MG63 (cell line): ENCODE data around the gene NPSR1. TPM values are rescaled to one million over a fixed set of nuclear protein-coding genes. Genes with fewer than 3 reads are reported as not detected.
"Not testable (repeated sequence)": the region's sequence is repeated elsewhere in the genome, so short reads cannot be mapped to it uniquely, and the experiment has no call there.

Experiments used
- DNase-seq: peaks from one replicate; pipeline ENCODE4 v3.0.0-alpha.2; 2020
- H3K27me3 ChIP-seq: fragments of 250-450 bp; sonication (Bioruptor Pico); 2 replicates; pipeline ENCODE4 v1.5.1; 2020; ENCODE audit warnings: mild to moderate bottlenecking, moderate library complexity
- H3K36me3 ChIP-seq: fragments of 250-450 bp; sonication (Bioruptor Pico); 2 replicates; pipeline ENCODE4 v1.5.1; 2020; ENCODE audit warnings: mild to moderate bottlenecking, moderate library complexity
- H3K4me3 ChIP-seq: fragments of 250-450 bp; sonication (Bioruptor Pico); 2 replicates; pipeline ENCODE4 v1.5.1; 2020; ENCODE audit warnings: mild to moderate bottlenecking, moderate library complexity
- H3K9me3 ChIP-seq: fragments of 250-450 bp; sonication (Bioruptor Pico); 2 replicates; pipeline ENCODE4 v1.5.1; 2020; ENCODE audit warnings: mild to moderate bottlenecking, moderate library complexity
- total RNA-seq: library from RNA; depleted of rRNA; stranded (reverse); fragments of >200 nt; shearing (Covaris generic); gene quantifications from 2 replicates; pipeline ENCODE4 v1.2.3, GENCODE V29; 2014; ENCODE audit warnings: low replicate concordance; rRNA removed

The NPSR1 gene, protein sequence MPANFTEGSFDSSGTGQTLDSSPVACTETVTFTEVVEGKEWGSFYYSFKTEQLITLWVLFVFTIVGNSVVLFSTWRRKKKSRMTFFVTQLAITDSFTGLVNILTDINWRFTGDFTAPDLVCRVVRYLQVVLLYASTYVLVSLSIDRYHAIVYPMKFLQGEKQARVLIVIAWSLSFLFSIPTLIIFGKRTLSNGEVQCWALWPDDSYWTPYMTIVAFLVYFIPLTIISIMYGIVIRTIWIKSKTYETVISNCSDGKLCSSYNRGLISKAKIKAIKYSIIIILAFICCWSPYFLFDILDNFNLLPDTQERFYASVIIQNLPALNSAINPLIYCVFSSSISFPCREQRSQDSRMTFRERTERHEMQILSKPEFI
- total RNA-seq, result not detected in 2 replicates

DNA sequence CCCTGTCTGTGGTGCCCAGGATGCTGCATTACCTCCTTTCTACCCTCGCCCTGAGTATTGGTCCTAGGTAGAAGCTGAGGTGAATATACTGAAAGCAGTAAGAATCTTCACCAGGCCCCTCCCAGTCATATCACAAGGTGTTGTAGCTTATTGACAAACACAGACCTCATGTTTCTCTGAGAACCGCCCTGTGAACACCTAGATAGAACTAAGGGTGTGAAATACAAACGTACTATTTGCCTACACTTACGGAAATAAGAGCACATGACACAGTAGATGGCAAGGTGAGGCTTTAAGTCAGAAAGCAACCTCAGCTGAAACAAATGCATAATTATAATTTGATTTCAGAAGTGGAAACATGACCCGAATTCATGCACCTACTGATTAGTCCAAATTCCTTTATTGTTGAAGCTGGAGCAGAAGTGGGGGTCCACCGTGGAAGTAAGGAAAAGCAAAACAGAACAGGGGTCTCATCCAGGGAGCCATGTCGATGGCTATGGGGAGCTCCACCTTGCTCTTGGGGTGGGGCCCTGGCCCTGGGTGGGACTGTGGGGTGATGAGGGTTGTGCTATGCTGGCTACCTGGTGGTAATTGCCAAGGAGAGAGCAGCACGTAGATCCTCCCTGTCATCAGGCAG lies at the start of gene NPSR1:
TSS of gene NPSR1 (plus strand) at position 587 of the 637 bp plus-strand sequence. CDS start 195 bp downstream, outside the sequence.
- Histone ChIP-seq H3K4me3 (no peak within 1 kb of the TSS), H3K9me3 (no peaks in the 10 kb centered on the region), H3K36me3 (no peaks in the 10 kb centered on the region), H3K27me3 (no peaks in the 10 kb centered on the region; the same call in 1 of the 2 replicates)
- DNase-seq, result no peak

DNA sequence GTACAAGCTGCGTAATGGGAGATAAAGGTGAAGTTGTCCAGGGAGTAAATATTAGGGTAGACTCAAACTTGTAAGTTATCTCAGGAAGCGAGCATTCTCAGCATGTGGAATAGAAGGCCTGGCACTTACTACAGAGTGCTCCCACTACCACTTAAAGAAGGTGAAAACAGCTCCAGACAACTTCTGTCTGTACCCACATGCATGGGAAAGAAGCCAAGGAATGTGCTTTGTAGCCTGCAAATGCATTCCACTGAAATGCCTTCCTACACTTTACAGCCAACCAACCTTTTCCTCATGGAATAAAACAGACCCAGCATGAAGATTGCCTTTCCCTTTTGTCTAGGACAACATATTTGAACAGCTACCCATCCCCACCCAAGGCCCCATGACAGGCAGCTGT lies 45.4 kb upstream of the NPSR1 start:
- Histone ChIP-seq H3K36me3 (no peaks in the 10 kb centered on the region), H3K4me3 (no peak overlapping the region), H3K9me3 (no peaks in the 10 kb centered on the region), H3K27me3 (no peaks in the 10 kb centered on the region; the same call in 1 of the 2 replicates)
- no peak for DNase-seq

DNA sequence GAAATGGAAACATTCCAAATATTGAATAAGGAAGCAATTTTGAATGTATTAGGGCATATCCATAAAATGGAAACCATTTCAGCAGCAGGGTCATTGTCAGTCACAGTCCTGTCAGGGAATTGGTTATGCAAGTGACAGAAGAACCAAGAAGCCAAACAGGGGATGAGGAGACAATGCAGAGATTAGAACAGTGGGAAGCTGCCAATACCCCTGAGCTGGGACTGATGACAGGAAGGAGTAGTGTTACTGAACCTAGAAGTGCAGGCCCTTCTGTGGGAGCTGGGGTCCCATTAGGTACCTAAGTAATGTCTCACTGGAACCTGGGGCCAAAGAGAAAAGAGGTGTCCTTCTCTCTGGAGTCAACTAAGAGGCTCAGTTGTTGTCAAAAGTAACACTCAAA lies 37.6 kb upstream of the NPSR1 start:
- Histone ChIP-seq H3K36me3 (no peaks in the 10 kb centered on the region), H3K9me3 (no peaks in the 10 kb centered on the region), H3K4me3 (no peak overlapping the region), H3K27me3 (no peaks in the 10 kb centered on the region; the same call in 1 of the 2 replicates)
- DNase-seq, result no peak

DNA sequence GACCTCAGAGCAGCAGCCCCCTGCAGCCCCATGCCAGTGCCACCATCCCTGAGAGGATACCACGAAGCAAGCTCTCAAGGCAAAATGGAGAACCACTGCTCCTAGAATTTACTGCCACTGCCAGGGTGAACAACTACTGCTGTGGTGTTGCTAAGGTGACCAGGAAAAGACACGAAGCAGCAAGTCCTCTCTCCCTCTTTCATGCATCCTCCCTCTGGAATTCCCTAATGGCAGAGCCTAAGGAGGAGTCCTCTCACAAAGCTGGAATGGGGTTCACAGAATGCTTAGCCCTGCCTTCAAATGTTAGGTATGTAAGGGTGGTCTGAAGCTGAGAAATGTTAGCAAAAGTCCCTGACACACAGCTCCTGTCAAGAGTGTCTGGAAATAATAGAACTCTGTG lies 35.8 kb upstream of the NPSR1 start:
- DNase-seq, result no peak
- Histone ChIP-seq H3K4me3 (no peak overlapping the region), H3K36me3 (no peaks in the 10 kb centered on the region), H3K27me3 (0 out of 2 replicates have a peak, but pooled peaks cover 2% of the 10 kb centered on the region), H3K9me3 (no peaks in the 10 kb centered on the region)

DNA sequence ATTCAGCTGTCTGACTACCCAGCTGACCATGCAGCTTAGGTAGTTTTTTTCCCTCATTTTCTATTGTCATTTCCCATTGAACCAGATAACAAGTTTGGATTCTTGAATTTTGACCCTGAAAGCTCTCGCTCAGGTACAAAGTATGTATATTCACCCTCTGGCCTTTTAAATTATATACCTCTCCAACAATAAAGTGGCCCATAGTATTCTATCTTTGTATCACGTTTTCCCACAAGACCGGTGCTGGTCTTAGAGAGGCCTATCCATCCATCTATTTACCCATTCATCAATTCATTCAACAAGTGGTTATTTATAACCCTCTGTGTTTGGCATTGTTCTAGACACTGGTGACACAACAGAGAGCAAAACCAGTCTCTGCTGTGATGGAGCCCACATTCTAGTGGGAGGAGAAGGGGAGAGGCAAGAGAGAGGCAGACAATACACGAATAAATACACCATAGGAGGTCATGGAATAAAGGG lies 35.2 kb upstream of the NPSR1 start:
- H3K36me3 ChIP-seq, result no peaks in the 10 kb centered on the region
- DNase-seq, result no peak
- 0 out of 2 replicates have a peak, but pooled peaks cover 2% of the 10 kb centered on the region for H3K27me3 ChIP-seq
- no peaks in the 10 kb centered on the region for H3K9me3 ChIP-seq
- no peak overlapping the region for H3K4me3 ChIP-seq

DNA sequence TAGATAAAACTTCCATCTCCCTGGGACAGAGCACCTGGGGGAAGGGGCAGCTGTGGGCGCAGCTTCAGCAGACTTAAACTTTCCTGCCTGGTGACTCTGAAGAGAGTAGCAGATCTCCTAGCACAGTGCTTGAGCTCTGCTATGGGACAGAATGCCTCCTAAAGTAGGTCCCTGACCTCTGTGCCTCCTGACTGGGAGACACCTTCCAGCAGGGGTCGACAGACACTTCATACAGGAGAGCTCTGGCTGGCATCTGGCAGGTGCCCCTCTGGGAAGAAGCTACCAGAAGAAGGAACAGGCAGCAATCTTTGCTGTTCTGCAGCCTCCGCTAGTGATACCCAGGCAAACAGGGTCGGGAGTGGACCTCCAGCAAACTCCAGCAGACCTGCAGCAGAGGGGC lies 29.4 kb upstream of the NPSR1 start:
- H3K4me3 ChIP-seq, H3K9me3 ChIP-seq, H3K36me3 ChIP-seq, H3K27me3 ChIP-seq, DNase-seq: not testable (repeated sequence)

DNA sequence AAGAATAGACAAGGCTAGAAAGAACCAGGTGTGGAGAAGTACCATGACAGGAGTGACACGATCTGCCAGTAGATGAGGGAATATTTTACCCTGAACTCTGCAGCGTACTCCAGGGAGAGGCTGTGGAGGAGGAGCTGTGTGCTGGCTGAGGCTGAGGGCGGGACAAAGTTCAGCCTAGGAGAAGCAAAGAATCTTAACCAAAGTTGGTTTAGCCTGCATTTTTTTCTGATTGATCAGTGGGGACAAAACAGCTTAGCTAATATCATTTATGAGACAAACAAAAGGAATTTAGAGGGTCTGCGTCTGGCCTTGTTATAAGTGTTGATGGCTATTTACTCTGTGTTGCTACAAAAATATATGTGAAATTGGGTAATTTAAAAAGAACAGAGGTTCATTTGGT lies 5.2 kb upstream of the NPSR1 start:
- H3K27me3 ChIP-seq, result 0 out of 2 replicates have a peak, but pooled peaks cover 3% of the 10 kb centered on the region
- H3K4me3 ChIP-seq, result no peak overlapping the region
- no peaks in the 10 kb centered on the region for H3K36me3 ChIP-seq
- H3K9me3 ChIP-seq, result no peaks in the 10 kb centered on the region; the same call in 1 of the 2 replicates
- no peak for DNase-seq

DNA sequence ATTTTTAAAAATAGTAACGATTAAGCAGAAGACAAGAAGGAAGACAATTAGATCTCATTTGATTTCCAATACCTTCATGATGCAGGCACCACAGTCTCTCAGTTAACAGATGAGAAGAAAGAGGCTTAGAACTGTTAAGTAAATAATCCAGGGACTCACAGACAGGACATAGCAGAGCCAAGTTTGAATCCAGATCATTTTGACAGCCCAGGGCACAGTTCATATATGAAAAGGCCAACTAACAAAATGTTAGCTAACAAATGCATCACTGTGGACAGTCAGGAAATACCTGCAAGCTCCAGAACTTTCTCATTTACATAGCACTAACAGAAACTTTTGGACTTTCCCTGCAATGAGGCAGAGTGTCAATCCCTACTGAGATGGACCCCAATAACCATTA lies 4.2 kb upstream of the NPSR1 start:
- Histone ChIP-seq H3K36me3 (no peaks in the 10 kb centered on the region), H3K4me3 (no peak overlapping the region), H3K27me3 (0 out of 2 replicates have a peak, but pooled peaks cover 3% of the 10 kb centered on the region), H3K9me3 (no peaks in the 10 kb centered on the region; the same call in 1 of the 2 replicates)
- no peak for DNase-seq

DNA sequence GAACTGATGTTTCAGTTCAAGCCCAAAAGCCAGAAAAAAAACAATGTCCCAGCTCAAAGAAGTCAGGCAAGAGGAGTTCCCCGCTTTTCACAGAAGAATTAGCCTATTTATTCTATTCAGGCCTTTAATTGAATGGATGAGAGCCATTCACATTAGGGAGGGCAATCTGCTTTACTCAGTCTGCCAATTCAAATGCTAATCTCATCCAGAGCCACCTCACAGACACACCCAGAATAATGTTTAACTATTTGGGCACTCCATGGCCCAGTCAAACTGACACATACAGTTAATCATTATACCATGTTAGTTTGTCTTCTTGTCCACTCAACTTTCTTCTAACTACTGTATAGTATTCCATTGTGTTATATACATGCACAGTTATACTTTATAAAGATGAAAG lies 2.6 kb upstream of the NPSR1 start:
- no peak for DNase-seq
- Histone ChIP-seq H3K9me3 (no peaks in the 10 kb centered on the region), H3K27me3 (no peaks in the 10 kb centered on the region; the same call in 1 of the 2 replicates), H3K36me3 (no peaks in the 10 kb centered on the region), H3K4me3 (no peak overlapping the region)

DNA sequence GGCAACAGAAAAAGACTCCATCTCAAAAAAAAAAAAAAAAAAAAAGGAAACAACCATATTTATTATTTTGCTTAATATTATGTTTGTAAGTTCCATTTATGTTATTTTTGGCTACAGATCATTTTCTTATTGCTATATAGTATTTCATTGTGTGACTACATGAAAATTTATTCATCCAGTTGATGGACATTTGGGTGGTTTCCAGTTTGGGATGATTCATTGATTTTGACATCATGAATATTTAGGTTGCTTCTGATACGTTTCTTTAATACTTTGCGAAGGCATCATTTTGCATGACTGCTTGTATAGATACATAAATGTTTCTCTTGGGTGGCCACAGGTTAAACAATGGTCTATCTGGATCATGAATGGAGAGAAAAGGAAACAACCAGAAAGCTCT lies 2.0 kb upstream of the NPSR1 start:
- Histone ChIP-seq H3K4me3 (no peak overlapping the region), H3K36me3 (no peaks in the 10 kb centered on the region), H3K9me3 (no peaks in the 10 kb centered on the region), H3K27me3 (no peaks in the 10 kb centered on the region; the same call in 1 of the 2 replicates)
- DNase-seq, result no peak

DNA sequence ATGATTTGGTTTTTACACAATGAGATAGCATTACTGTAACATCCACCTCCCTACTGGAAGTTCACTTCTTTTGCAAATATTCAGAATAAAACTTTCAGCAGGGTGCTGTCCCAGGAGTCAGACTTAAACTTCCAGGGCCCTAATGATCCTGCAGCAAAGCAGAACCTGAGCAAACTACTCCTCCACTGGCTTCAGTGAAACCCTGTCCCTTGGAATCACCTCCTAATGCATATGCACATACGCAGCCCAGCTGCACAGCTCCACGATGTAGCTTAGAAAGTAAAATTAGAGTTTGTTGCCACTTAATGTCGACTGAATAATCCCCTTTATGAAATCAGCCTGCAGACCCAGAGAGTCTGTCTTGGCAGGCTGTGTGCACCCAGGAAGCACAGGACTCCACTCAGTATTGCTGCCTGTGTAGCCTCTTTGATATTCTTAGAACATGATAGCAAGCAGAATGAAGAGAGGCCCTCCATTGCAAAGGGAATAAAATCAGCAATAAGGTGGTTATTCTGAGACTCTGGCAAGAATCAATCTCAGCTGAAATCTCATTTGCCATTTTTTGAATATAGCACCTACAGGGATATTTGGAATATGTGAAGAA lies 1.6 kb downstream of the NPSR1 start:
- Histone ChIP-seq H3K27me3 (no peaks in the 10 kb centered on the region; the same call in 1 of the 2 replicates), H3K4me3 (no peak overlapping the region), H3K36me3 (no peaks in the 10 kb centered on the region), H3K9me3 (no peaks in the 10 kb centered on the region)
- no peak for DNase-seq

DNA sequence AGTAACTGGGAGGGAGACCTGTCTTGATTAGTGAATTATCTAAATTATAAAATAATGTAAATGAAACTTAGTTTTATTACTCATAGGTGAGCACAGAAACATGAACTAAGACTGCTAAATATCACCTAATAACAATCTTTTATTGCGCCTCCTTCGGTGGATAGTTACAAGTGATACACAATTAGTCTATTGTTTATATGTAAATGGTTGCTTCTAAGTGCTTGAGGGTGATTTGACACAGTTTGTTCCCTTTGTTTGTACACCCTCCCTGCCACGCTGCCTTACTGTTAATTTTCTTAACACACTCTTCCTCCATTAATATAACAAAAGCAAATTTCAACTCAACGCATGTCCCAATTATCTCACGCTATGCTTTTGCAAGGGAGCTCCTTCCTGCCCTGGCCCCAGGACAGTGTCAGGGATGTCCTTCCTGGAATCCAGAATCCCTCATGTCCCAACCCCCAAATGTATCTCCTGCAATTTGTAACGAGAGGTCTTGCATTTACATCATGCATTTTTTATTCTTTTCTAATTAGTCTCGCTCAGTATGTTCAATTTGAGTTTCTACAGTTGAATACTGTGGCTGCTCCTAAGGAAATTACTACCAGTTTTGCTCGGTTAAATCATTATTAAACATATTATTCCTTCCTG lies 4.2 kb downstream of the NPSR1 start:
- H3K36me3 ChIP-seq, result no peaks in the 10 kb centered on the region
- no peaks in the 10 kb centered on the region; the same call in 1 of the 2 replicates for H3K27me3 ChIP-seq
- no peak overlapping the region for H3K4me3 ChIP-seq
- no peaks in the 10 kb centered on the region for H3K9me3 ChIP-seq
- no peak for DNase-seq

DNA sequence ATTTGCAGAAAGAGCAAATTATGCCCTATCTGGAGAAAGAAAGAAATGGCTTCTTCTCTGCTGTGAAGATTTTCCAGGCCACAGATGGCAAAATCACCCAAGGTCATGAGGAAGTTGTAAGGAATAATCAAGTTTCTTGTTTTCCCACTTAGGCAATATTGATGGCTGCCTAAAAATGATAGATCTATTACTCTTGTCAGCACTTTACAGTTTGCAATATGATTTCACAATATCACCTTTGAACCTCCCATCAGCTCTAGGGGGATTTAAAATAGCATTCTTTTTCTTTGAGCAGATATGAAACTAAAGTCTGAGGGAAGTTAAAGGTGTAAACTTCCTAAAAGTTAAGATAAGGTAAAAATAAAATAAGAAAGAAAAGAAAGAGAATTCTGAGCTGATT lies 6.7 kb downstream of the NPSR1 start:
- Histone ChIP-seq H3K27me3 (no peaks in the 10 kb centered on the region; the same call in 1 of the 2 replicates), H3K36me3 (no peaks in the 10 kb centered on the region), H3K4me3 (no peak overlapping the region), H3K9me3 (no peaks in the 10 kb centered on the region)
- DNase-seq, result no peak

DNA sequence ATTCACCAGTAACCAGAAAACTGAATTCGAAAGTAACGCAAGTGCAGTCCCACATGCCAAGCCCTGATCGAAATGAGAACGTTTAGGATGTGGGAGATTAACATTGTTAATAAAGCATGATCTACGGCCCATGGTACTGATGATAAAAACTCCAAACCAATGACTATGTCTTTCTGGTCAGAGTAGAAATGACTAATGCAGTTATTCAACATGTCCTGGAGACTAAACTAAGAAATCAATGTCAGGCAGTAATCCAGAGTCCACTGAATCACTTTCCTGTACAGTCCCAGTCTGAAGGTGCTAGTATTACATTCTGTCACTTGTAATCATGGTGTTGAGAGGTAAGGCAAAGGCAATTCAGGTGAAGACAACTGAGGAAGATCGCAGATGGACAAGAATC lies 14.4 kb downstream of the NPSR1 start:
- Histone ChIP-seq H3K36me3 (no peaks in the 10 kb centered on the region), H3K4me3 (no peak overlapping the region), H3K9me3 (no peaks in the 10 kb centered on the region), H3K27me3 (no peaks in the 10 kb centered on the region)
- no peak for DNase-seq

DNA sequence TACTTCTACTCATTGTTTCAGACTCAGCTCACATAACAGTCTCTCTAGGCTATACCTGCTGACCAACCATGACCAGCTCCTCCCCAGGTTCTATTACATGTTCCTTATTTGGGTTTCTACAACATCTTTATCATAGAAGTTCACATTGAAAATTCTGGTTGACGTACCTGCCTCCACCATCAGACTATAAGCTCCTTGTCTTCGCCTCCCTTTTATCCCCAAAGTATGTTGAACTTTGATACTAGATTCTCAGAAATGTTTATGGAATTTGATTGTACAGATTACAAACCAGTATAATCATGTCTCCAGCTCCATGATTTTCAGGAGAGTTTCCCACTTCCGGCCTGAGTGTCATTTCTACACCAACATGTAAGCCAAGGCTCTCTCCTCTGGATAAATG lies 15.0 kb downstream of the NPSR1 start:
- DNase-seq, result no peak
- no peaks in the 10 kb centered on the region for H3K27me3 ChIP-seq
- H3K9me3 ChIP-seq, result no peaks in the 10 kb centered on the region
- H3K4me3 ChIP-seq, result no peak overlapping the region
- no peaks in the 10 kb centered on the region for H3K36me3 ChIP-seq

DNA sequence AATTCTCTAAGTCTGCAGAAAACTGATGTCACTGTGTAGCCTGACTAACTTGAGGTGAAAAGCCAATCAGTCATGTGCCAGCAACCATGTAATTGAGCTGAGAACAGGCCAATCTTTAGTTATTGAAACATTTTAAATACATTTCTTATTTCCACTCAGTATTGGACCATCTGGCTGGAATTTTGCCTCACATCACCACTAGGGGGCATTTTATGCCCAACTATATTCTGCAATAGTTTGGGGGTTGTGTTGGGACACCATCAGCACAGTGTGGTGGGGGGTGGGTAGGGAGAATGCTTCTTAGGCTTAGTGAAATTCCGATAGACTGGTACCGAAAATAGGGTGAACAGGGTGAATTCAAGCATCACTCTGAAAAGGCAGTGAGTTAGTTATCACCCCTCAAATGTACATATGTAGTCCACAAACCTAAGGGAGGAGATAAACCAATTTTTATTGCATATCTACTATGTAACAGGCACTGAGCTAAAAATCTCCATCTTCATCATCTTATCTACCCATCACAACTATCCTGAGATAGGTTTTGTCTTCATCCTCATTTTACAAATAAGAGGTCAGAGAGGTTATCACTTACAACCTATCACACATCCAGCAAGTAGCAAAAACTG lies 17.8 kb downstream of the NPSR1 start:
- H3K27me3 ChIP-seq, result no peaks in the 10 kb centered on the region
- no peak overlapping the region for H3K4me3 ChIP-seq
- H3K36me3 ChIP-seq, result no peaks in the 10 kb centered on the region
- no peaks in the 10 kb centered on the region for H3K9me3 ChIP-seq
- DNase-seq, result no peak
